Prostate gland (tissue), 2 donors: Measurements from ENCODE around the gene ACSF3.

Experiments
- POLR2A ChIP-seq: fragments of 450-650 bp; IDR thresholded peaks from one replicate; pipeline ENCODE4 v1.6.1; 2016; ENCODE audit warnings: antibody characterized with exemption, mild to moderate bottlenecking
- TF ChIP-seq, protein P1 (sequence below), 4 experiments: fragments of 200-600 bp in 2 of 4; fragments of 450-650 bp in 2 of 4; sonication (generic) in 2 of 4; IDR thresholded peaks; 1 replicate in 3 of 4; 2 replicates in 1 of 4; pipeline ENCODE4 v1.5.1; 2016 to 2019; ENCODE audit warnings: antibody characterized with exemption in 4 of 4, mild to moderate bottlenecking in 2 of 4, moderate library complexity in 2 of 4

GRCh38 chr16:89155184-89155679 is 61.6 kb downstream of the ACSF3 start:
- TF ChIP-seq, protein P1, sequence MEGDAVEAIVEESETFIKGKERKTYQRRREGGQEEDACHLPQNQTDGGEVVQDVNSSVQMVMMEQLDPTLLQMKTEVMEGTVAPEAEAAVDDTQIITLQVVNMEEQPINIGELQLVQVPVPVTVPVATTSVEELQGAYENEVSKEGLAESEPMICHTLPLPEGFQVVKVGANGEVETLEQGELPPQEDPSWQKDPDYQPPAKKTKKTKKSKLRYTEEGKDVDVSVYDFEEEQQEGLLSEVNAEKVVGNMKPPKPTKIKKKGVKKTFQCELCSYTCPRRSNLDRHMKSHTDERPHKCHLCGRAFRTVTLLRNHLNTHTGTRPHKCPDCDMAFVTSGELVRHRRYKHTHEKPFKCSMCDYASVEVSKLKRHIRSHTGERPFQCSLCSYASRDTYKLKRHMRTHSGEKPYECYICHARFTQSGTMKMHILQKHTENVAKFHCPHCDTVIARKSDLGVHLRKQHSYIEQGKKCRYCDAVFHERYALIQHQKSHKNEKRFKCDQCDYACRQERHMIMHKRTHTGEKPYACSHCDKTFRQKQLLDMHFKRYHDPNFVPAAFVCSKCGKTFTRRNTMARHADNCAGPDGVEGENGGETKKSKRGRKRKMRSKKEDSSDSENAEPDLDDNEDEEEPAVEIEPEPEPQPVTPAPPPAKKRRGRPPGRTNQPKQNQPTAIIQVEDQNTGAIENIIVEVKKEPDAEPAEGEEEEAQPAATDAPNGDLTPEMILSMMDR (IDR thresholded peaks at IDR 0.05): no peak
- TF ChIP-seq POLR2A: no peak
